SK-N-SH (cell line): ENCODE data around the gene C6orf163. TPM values are rescaled to one million over a fixed set of nuclear protein-coding genes. Genes with fewer than 3 reads are reported as not detected.

Experiments used
- CTCF ChIA-PET: fragments of 300-600, 350-600 bp; formaldehyde crosslinking; extraction: SDS; loops from one replicate; lab custom pipeline; 2021; lab: Yijun Ruan, JAX
- POLR2A ChIA-PET: fragments of 350-600 bp; sonication (Branson Sonifier 250); formaldehyde crosslinking; extraction: SDS; loops from one replicate; lab custom pipeline; 2020; ENCODE audit warnings: antibody characterized with exemption, inconsistent platforms; lab: Yijun Ruan, JAX
- DNase-seq: peaks from one replicate; pipeline ENCODE4 v3.0.0; 2012
- H2AFZ ChIP-seq: fragments of 200-600 bp; sonication (generic); 2 replicates; pipeline ENCODE4 v1.8.1; 2016; ENCODE audit warnings: antibody characterized with exemption, mild to moderate bottlenecking, low read depth
- H3F3A ChIP-seq: fragments of 200-600 bp; sonication (generic); replicated peaks from 2 replicates; pipeline ENCODE3; 2016; ENCODE audit warnings: antibody characterized with exemption, mild to moderate bottlenecking; ENCODE audit not compliant: insufficient read depth
- H3K27ac ChIP-seq, 2 experiments: fragments of 200-500 bp in 1 of 2; fragments of 200-600 bp in 1 of 2; sonication (Bioruptor generic) in 1 of 2; sonication (generic), shearing (Covaris generic) in 1 of 2; 2 replicates each; pipeline versions ENCODE4 v1.5.1 to v1.6.1; 2014 to 2016; ENCODE audit warnings: low read depth in 2 of 2, inconsistent platforms in 1 of 2, low read length in 1 of 2, mild to moderate bottlenecking in 1 of 2, mixed read lengths in 1 of 2
- H3K27me3 ChIP-seq: fragments of 200-600 bp; sonication (generic), shearing (Covaris generic); 2 replicates; pipeline ENCODE4 v1.6.1; 2016; ENCODE audit warnings: mixed run types; ENCODE audit not compliant: insufficient read depth
- H3K36me3 ChIP-seq, 2 experiments: fragments of 200-500 bp in 1 of 2; fragments of 200-600 bp in 1 of 2; sonication (Bioruptor generic) in 1 of 2; sonication (generic) in 1 of 2; replicated peaks in 1 of 2; 2 replicates each; pipeline versions ENCODE3 to v1.5.1; 2014 to 2016; ENCODE audit warnings: low read length in 1 of 2, mild to moderate bottlenecking in 1 of 2; ENCODE audit not compliant: insufficient read depth in 2 of 2, control insufficient read depth in 1 of 2
- H3K4me1 ChIP-seq, 2 experiments: fragments of 200-500 bp in 1 of 2; fragments of 200-600 bp in 1 of 2; sonication (Bioruptor generic) in 1 of 2; sonication (generic), shearing (Covaris generic) in 1 of 2; 2 replicates each; pipeline versions ENCODE4 v1.5.1 to v1.6.1; 2014 to 2016; ENCODE audit warnings: low read depth in 1 of 2, low read length in 1 of 2, mixed run types in 1 of 2; ENCODE audit not compliant: insufficient read depth in 2 of 2, control insufficient read depth in 1 of 2
- H3K4me2 ChIP-seq: fragments of 200-600 bp; sonication (generic), shearing (Covaris generic); 2 replicates; pipeline ENCODE4 v1.6.1; 2017; ENCODE audit warnings: mixed run types
- H3K4me3 ChIP-seq, 2 experiments: fragments of 200-500 bp in 1 of 2; fragments of 200-600 bp in 1 of 2; sonication (Bioruptor generic) in 1 of 2; sonication (generic), shearing (Covaris generic) in 1 of 2; 2 replicates each; pipeline versions ENCODE4 v1.5.1 to v1.8.1; 2014 to 2016; ENCODE audit warnings: low read depth in 2 of 2, inconsistent platforms in 1 of 2, low read length in 1 of 2, mild to moderate bottlenecking in 1 of 2, mixed read lengths in 1 of 2, moderate library complexity in 1 of 2
- H3K79me2 ChIP-seq: fragments of 200-600 bp; sonication (generic); 2 replicates; pipeline ENCODE4 v1.8.1; 2017; ENCODE audit warnings: mild to moderate bottlenecking; ENCODE audit not compliant: insufficient read depth
- H3K9ac ChIP-seq: fragments of 200-600 bp; sonication (generic); 2 replicates; pipeline ENCODE4 v1.6.1; 2017; ENCODE audit warnings: mixed run types
- H3K9me2 ChIP-seq: fragments of 200-600 bp; sonication (generic); 2 replicates; pipeline ENCODE4 v1.6.1; 2017; ENCODE audit warnings: mixed run types
- H3K9me3 ChIP-seq: fragments of 200-600 bp; sonication (generic); 2 replicates; pipeline ENCODE4 v1.6.1; 2017; ENCODE audit warnings: mixed run types, mild to moderate bottlenecking, moderate library complexity
- H4K20me1 ChIP-seq: fragments of 200-600 bp; sonication (generic); 2 replicates; pipeline ENCODE4 v1.6.1; 2017; ENCODE audit warnings: mild to moderate bottlenecking, mixed run types; ENCODE audit not compliant: insufficient read depth
- CHD2 ChIP-seq: fragments of 150-350 bp; IDR thresholded peaks from 2 replicates; pipeline ENCODE4 v1.6.1; 2018; ENCODE audit warnings: low read length; ENCODE audit not compliant: partially characterized antibody
- CTCF ChIP-seq: fragments of 200-600 bp; sonication (generic); IDR thresholded peaks from 2 replicates; pipeline ENCODE4 v1.6.1; 2017; ENCODE audit warnings: antibody characterized with exemption, mild to moderate bottlenecking, moderate library complexity
- FOXM1 ChIP-seq: IDR thresholded peaks from 2 replicates; pipeline ENCODE4 v1.4.0; 2012; ENCODE audit warnings: low read depth, mild to moderate bottlenecking
- JUND ChIP-seq: IDR thresholded peaks from 2 replicates; pipeline ENCODE4 v1.4.0; 2012
- MAX ChIP-seq: IDR thresholded peaks from 2 replicates; pipeline ENCODE4 v1.4.0; 2012; ENCODE audit warnings: low read depth
- MEF2A ChIP-seq: IDR thresholded peaks from 2 replicates; pipeline ENCODE4 v1.4.0; 2012; ENCODE audit warnings: low read depth, borderline replicate concordance
- NRF1 ChIP-seq: IDR thresholded peaks from 2 replicates; pipeline ENCODE4 v1.6.1; 2012; ENCODE audit warnings: low read depth, mild to moderate bottlenecking, low read length
- REST ChIP-seq: IDR thresholded peaks from 2 replicates; pipeline ENCODE4 v1.6.1; 2012; ENCODE audit warnings: mild to moderate bottlenecking, low read depth, low read length, moderate library complexity
- TEAD4 ChIP-seq: IDR thresholded peaks from 2 replicates; pipeline ENCODE4 v1.4.0; 2012; ENCODE audit warnings: mild to moderate bottlenecking, borderline replicate concordance; ENCODE audit not compliant: insufficient read depth
- USF2 ChIP-seq: fragments of 150-350 bp; IDR thresholded peaks from 2 replicates; pipeline ENCODE4 v1.6.1; 2017; ENCODE audit warnings: antibody characterized with exemption, low read length, low read depth, borderline replicate concordance
- ZBTB33 ChIP-seq: IDR thresholded peaks from 2 replicates; pipeline ENCODE4 v1.4.0; 2012; ENCODE audit warnings: low read depth, borderline replicate concordance
- WGBS: methylation state at CpG from one replicate; pipeline ENCODE4 v1.1.6; 2017; ENCODE audit warnings: low lambda C conversion rate; 5-methylcytosine and 5-hydroxymethylcytosine counted together
- polyA plus RNA-seq, 3 experiments: library from polyadenylated mRNA; depleted of rRNA; stranded (reverse); fragments of >200 nt; gene quantifications; 2 replicates each; pipeline ENCODE4 v1.2.3, GENCODE V29; 2012

Gene C6orf163
- polyA plus RNA-seq, 1 of the 3 experiments (the other 2 are of a cell fraction), result 0.49 TPM

- Histone ChIP-seq H3K9me3 (no peaks in the 10 kb centered on the region), H3K27ac (no peak overlapping the region), H2AFZ (no peak overlapping the region), H3K9ac (no peak overlapping the region), H3K27me3 (no peaks in the 10 kb centered on the region), H3K4me2 (no peak overlapping the region), H3K79me2 (no peaks in the 10 kb centered on the region), H3K4me1 (no peaks in the 10 kb centered on the region), H3K9me2 (no peaks in the 10 kb centered on the region), H3K4me3 (no peak overlapping the region), H3F3A (no peaks in the 10 kb centered on the region), H4K20me1 (no peaks in the 10 kb centered on the region), H3K36me3 (no peaks in the 10 kb centered on the region)
- TF ChIP-seq NRF1, result no peak
- TF ChIP-seq CTCF, result no peak
- TF ChIP-seq TEAD4, result no peak
- TF ChIP-seq MEF2A, result no peak
- TF ChIP-seq USF2, result no peak
- WGBS, result 85% methylated on average over 2 of the region's 2 CpGs
- POLR2A ChIA-PET, result no interaction called here
- CTCF ChIA-PET, result interaction anchor here (1.0 kb wide), 1 partner anchor 16 kb away, joined by 3 read pairs; no protein-coding TSS in a partner anchor
- DNase-seq, result no peak
These were observed 32.0 kb downstream of the C6orf163 start for GRCh38 chr6:87376643-87377042.

- no peak overlapping the region for H2AFZ ChIP-seq
- ChIA-PET POLR2A (no interaction called here), CTCF (interaction anchor here (0.6 kb wide), 1 partner anchor 57 kb away, joined by 3 read pairs; no protein-coding TSS in a partner anchor)
- H3K27ac ChIP-seq, result no peak overlapping the region
- H3K4me2 ChIP-seq, result no peak overlapping the region
- H4K20me1 ChIP-seq, result no peaks in the 10 kb centered on the region
- 83% methylated on average over 4 of the region's 4 CpGs for WGBS
- no peak overlapping the region for H3K4me3 ChIP-seq
- H3K79me2 ChIP-seq, result no peaks in the 10 kb centered on the region
- H3K9me3 ChIP-seq, result no peaks in the 10 kb centered on the region
- H3K9ac ChIP-seq, result no peak overlapping the region
- H3K4me1 ChIP-seq, result no peaks in the 10 kb centered on the region; a peak in 1 of 4 replicates
- H3K27me3 ChIP-seq, result no peaks in the 10 kb centered on the region
- no peaks in the 10 kb centered on the region for H3K9me2 ChIP-seq
- DNase-seq, result no peak
- no peaks in the 10 kb centered on the region for H3K36me3 ChIP-seq
- H3F3A ChIP-seq, result no peaks in the 10 kb centered on the region
- no peak for TF ChIP-seq MEF2A
- no peak for TF ChIP-seq REST
- no peak for TF ChIP-seq CHD2
- TF ChIP-seq ZBTB33, result no peak
- TF ChIP-seq FOXM1, result no peak
- no peak for TF ChIP-seq MAX
- no peak for TF ChIP-seq JUND
- no peak for TF ChIP-seq NRF1
These were observed 34.3 kb downstream of the C6orf163 start for GRCh38 chr6:87378947-87379346.
